PC-9 (cell line): Measurements from ENCODE around the gene HOOK2. TPM values are rescaled to one million over a fixed set of nuclear protein-coding genes. Genes with fewer than 3 reads are reported as not detected.
"Not testable (repeated sequence)": the region's sequence is repeated elsewhere in the genome, so short reads cannot be mapped to it uniquely, and the experiment has no call there.

Source experiments
- Bru-seq: library from RNA; stranded (reverse); fragments of 400-500 nt; gene quantifications from one replicate; lab custom pipeline; 2021; lab: Mats Ljungman, UMichigan
- BruChase-seq, 2 experiments: library from RNA; stranded (reverse); fragments of 400-500 nt; gene quantifications; one replicate each; lab custom pipeline; 2021; lab: Mats Ljungman, UMichigan
- BruUV-seq: library from RNA; stranded (reverse); fragments of 400-500 nt; replicated peaks from 2 replicates; lab custom pipeline; 2021; lab: Mats Ljungman, UMichigan
- CTCF ChIA-PET: fragments of 300-600 bp; sonication (Branson Sonifier 250); formaldehyde crosslinking; loops from one replicate; lab custom pipeline; 2022; ENCODE audit warnings: antibody characterized with exemption; lab: Charles Lee
- POLR2A ChIA-PET: fragments of 300-600 bp; sonication (Branson Sonifier 250); formaldehyde crosslinking; loops from one replicate; lab custom pipeline; 2022; ENCODE audit warnings: antibody characterized with exemption; ENCODE audit not compliant: unreplicated experiment; lab: Charles Lee
- DNase-seq, 2 experiments: peaks; one replicate each; pipeline versions ENCODE4 v3.0.0 to v3.0.0-alpha.2; 2015 to 2022; ENCODE audit warnings: mixed read lengths in 1 of 2
- H2AFZ ChIP-seq: fragments of 200-600 bp; sonication (generic); 2 replicates; pipeline ENCODE4 v1.8.1; 2017; ENCODE audit warnings: antibody characterized with exemption
- H3F3A ChIP-seq: fragments of 200-600 bp; sonication (generic); 2 replicates; pipeline ENCODE4 v1.8.1; 2017; ENCODE audit warnings: antibody characterized with exemption, mild to moderate bottlenecking, low read depth; ENCODE audit not compliant: insufficient read depth
- H3K27ac ChIP-seq: fragments of 200-600 bp; sonication (generic); 2 replicates; pipeline ENCODE4 v1.6.1; 2016; ENCODE audit warnings: mixed run types
- H3K27me3 ChIP-seq: fragments of 200-600 bp; sonication (generic); 2 replicates; pipeline ENCODE4 v1.6.1; 2016; ENCODE audit warnings: low read depth, mixed run types; ENCODE audit not compliant: insufficient read depth
- H3K36me3 ChIP-seq: fragments of 200-600 bp; sonication (generic); 2 replicates; pipeline ENCODE4 v1.6.1; 2016; ENCODE audit warnings: low read depth, mixed run types
- H3K4me1 ChIP-seq: fragments of 200-600 bp; sonication (generic); replicated peaks from 2 replicates; pipeline ENCODE4 v1.6.1; 2016; ENCODE audit warnings: mixed run types; ENCODE audit not compliant: insufficient read depth
- H3K4me2 ChIP-seq: fragments of 200-600 bp; sonication (generic); 2 replicates; pipeline ENCODE4 v1.6.1; 2017; ENCODE audit warnings: mixed run types
- H3K4me3 ChIP-seq: fragments of 200-600 bp; sonication (generic); 2 replicates; pipeline ENCODE4 v1.6.1; 2016; ENCODE audit warnings: mixed run types
- H3K79me2 ChIP-seq: fragments of 200-600 bp; sonication (generic); 2 replicates; pipeline ENCODE4 v1.6.1; 2017; ENCODE audit warnings: low read depth, mixed run types
- H3K9me2 ChIP-seq: fragments of 200-600 bp; sonication (generic); 2 replicates; pipeline ENCODE4 v1.8.1; 2017; ENCODE audit warnings: mild to moderate bottlenecking; ENCODE audit not compliant: insufficient read depth
- H3K9me3 ChIP-seq: fragments of 200-600 bp; sonication (generic); 2 replicates; pipeline ENCODE4 v1.8.1; 2016; ENCODE audit warnings: low read depth; ENCODE audit not compliant: insufficient read depth
- H4K20me1 ChIP-seq: fragments of 200-600 bp; sonication (generic); 2 replicates; pipeline ENCODE4 v1.8.1; 2017; ENCODE audit not compliant: insufficient read depth
- CTCF ChIP-seq: fragments of 200-600 bp; sonication (generic); conservative IDR thresholded peaks from 2 replicates; pipeline ENCODE4 v1.6.1; 2017; ENCODE audit warnings: mixed run types, antibody characterized with exemption, mild to moderate bottlenecking, moderate library complexity
- EZH2 ChIP-seq: fragments of 200-600 bp; sonication (generic); IDR thresholded peaks from 2 replicates; pipeline ENCODE4 v1.8.0; 2017; ENCODE audit warnings: antibody characterized with exemption, low read depth
- intact Hi-C: fragments of 100-400 bp; cut with micrococcal nuclease; formaldehyde crosslinking; loops from one replicate; pipeline ENCODE4 v1.10.0; 2022; ENCODE audit not compliant: unreplicated experiment
- long read RNA-seq: library from polyadenylated mRNA; stranded (forward); transcript quantifications from one replicate; pipeline ENCODE4 v2.0.0, GENCODE V29; 2022
- total RNA-seq: library from RNA; stranded (reverse); gene quantifications from 2 replicates; pipeline ENCODE4 v1.2.3, GENCODE V29; 2021

The HOOK2 gene
- total RNA-seq (109 and 127 TPM in 2 replicates), Bru-seq, nascent RNA (percentile 80 among the genes with signal in this experiment), BruChase-seq, experiment 1, labeled RNA remaining after a 2-hour chase (percentile 87 among the genes with signal in this experiment), BruChase-seq, experiment 2, labeled RNA remaining after a 6-hour chase (percentile 85 among the genes with signal in this experiment)
- long read RNA-seq, transcript HOOK2-201 (22 exons, 2,603 nt) = minor isoform, 7 of 106 reads
- long read RNA-seq, transcript HOOK2-210 (3 exons, 890 nt) = major isoform, 49 of 106 reads
- long read RNA-seq, transcript HOOK2-223 (2 exons, 1,114 nt) = minor isoform, 12 of 106 reads
- long read RNA-seq, partial matches to known transcripts = 5 of 106 reads
- long read RNA-seq, other reads (novel, unspliced or antisense) = 30 of 106 reads

- ChIA-PET CTCF (interaction anchor here (0.6 to 1.3 kb wide), 6 partner anchors 9 to 247 kb away, joined by 3 to 20 read pairs (median 4); no protein-coding TSS in a partner anchor), POLR2A (interaction anchor here (0.6 to 1.1 kb wide), 4 partner anchors 21 to 887 kb away, joined by 3 to 5 read pairs (median 3); partner anchors contain the start of gene ZNF69)
- Histone ChIP-seq H3K27me3 (no peaks in the 10 kb centered on the region), H3K4me1 (peaks cover 39% of the 10 kb centered on the region), H4K20me1 (no peaks in the 10 kb centered on the region), H3F3A (peaks cover 59% of the 10 kb centered on the region), H3K27ac (peak within 1 kb of the TSS; percentile 94), H3K9me2 (no peaks in the 10 kb centered on the region), H3K4me2 (peak within 1 kb of the TSS; percentile 95), H3K4me3 (peak within 1 kb of the TSS; percentile 70), H3K9me3 (no peaks in the 10 kb centered on the region), H2AFZ (peak within 1 kb of the TSS; percentile 74), H3K79me2 (peaks cover 50% of the 10 kb centered on the region), H3K36me3 (0 out of 2 replicates have a peak, but pooled peaks cover 7% of the 10 kb centered on the region)
- peak; percentile 98 to 99 for DNase-seq
- no peak for TF ChIP-seq EZH2
- no peak for TF ChIP-seq CTCF
- BruUV-seq = no TSS peak
- intact Hi-C loops = loop anchor here (1.0 to 5.0 kb wide), 3 partner anchors 38 to 377 kb away; partner anchors contain the start of genes GET3, IER2 and STX10
Measured at GRCh38 chr19:12774588-12775555, at the start of gene HOOK2. Gene HOOK2, minus strand, starts transcription at chr19:12775552. Its CDS starts 103 bp downstream, at chr19:12775449.

GRCh38 chr19:12821761-12822160, 46.4 kb upstream of the HOOK2 start:
- Histone ChIP-seq H3K9me2 (no peaks in the 10 kb centered on the region), H3K27me3 (no peaks in the 10 kb centered on the region), H3K4me1 (no peaks in the 10 kb centered on the region), H3K4me3 (no peak overlapping the region), H3K36me3 (no peaks in the 10 kb centered on the region), H4K20me1 (no peaks in the 10 kb centered on the region), H2AFZ (no peak overlapping the region), H3K4me2 (no peak overlapping the region), H3F3A (peaks cover 17% of the 10 kb centered on the region; the same call in 1 of the 2 replicates), H3K27ac (no peak overlapping the region), H3K79me2 (no peaks in the 10 kb centered on the region), H3K9me3 (no peaks in the 10 kb centered on the region)
- no TSS peak for BruUV-seq
- TF ChIP-seq EZH2 = no peak
- no peak for TF ChIP-seq CTCF
- DNase-seq = no peak
- POLR2A ChIA-PET = no interaction called here
- intact Hi-C loops = no loop called here
- CTCF ChIA-PET = interaction anchor here (0.6 kb wide), 1 partner anchor 39 kb away, joined by 9 read pairs; no protein-coding TSS in a partner anchor

GRCh38 chr19:12817810-12818209, 42.5 kb upstream of the HOOK2 start:
- H3K79me2 ChIP-seq, CTCF ChIA-PET, H3K27ac ChIP-seq, H3K4me2 ChIP-seq, H3K36me3 ChIP-seq, H3K9me3 ChIP-seq, intact Hi-C loops, H3K9me2 ChIP-seq, BruUV-seq, POLR2A ChIA-PET, H2AFZ ChIP-seq, H3K4me1 ChIP-seq, H4K20me1 ChIP-seq, DNase-seq, H3K4me3 ChIP-seq, H3K27me3 ChIP-seq: not testable (repeated sequence)
- peaks cover 22% of the 10 kb centered on the region for H3F3A ChIP-seq

GRCh38 chr19:12817188-12817587, 41.8 kb upstream of the HOOK2 start:
- intact Hi-C loops, H2AFZ ChIP-seq, H3K4me2 ChIP-seq, H3K79me2 ChIP-seq, CTCF ChIA-PET, H3K4me3 ChIP-seq, BruUV-seq, H3K36me3 ChIP-seq, H3K4me1 ChIP-seq, POLR2A ChIA-PET, H3K27ac ChIP-seq, DNase-seq, H4K20me1 ChIP-seq, H3K9me2 ChIP-seq, H3K9me3 ChIP-seq, H3K27me3 ChIP-seq: not testable (repeated sequence)
- peaks cover 22% of the 10 kb centered on the region for H3F3A ChIP-seq
